Mesothelial cell of epicardium (in vitro differentiated cells): Measurements from ENCODE around the gene FBXL15. TPM values are rescaled to one million over a fixed set of nuclear protein-coding genes. Genes with fewer than 3 reads are reported as not detected.

Experiments used
- DNase-seq, 2 experiments: peaks; one replicate each; pipeline ENCODE4 v3.0.0; 2021; ENCODE audit warnings: low spot score in 2 of 2; ENCODE audit not compliant: unreplicated experiment in 2 of 2
- H3K27ac Mint-ChIP-seq: 2 replicates; pipeline ENCODE4 v1.8.0; 2021; ENCODE audit warnings: mixed read lengths
- H3K27me3 Mint-ChIP-seq: 2 replicates; pipeline ENCODE4 v1.8.0; 2021; ENCODE audit warnings: low read depth, mixed read lengths
- H3K36me3 Mint-ChIP-seq: 2 replicates; pipeline ENCODE4 v1.8.0; 2021; ENCODE audit warnings: mixed read lengths
- H3K4me1 Mint-ChIP-seq: 2 replicates; pipeline ENCODE4 v1.8.0; 2021; ENCODE audit warnings: mixed read lengths
- H3K4me3 Mint-ChIP-seq: 2 replicates; pipeline ENCODE4 v1.8.0; 2021; ENCODE audit warnings: mild to moderate bottlenecking, moderate library complexity, mixed read lengths
- H3K9me3 Mint-ChIP-seq: 2 replicates; pipeline ENCODE4 v1.8.0; 2021; ENCODE audit warnings: mixed read lengths
- CTCF ChIP-seq: fragments of 200-600 bp; sonication (generic); IDR thresholded peaks from one replicate; pipeline ENCODE4 v1.5.0; 2021; ENCODE audit warnings: antibody characterized with exemption; ENCODE audit not compliant: unreplicated experiment
- total RNA-seq: library from RNA; stranded (reverse); gene quantifications from 3 replicates; pipeline ENCODE4 v1.2.1, GENCODE V29; 2021

FBXL15 gene
- total RNA-seq, 1 donor from 2014 or later: 11.7 TPM

- no peak overlapping the region for H3K4me3 Mint-ChIP-seq
- H3K27ac Mint-ChIP-seq: no peak overlapping the region
- no peak for DNase-seq
- no peaks in the 10 kb centered on the region for H3K36me3 Mint-ChIP-seq
- TF ChIP-seq CTCF: no peak
- H3K27me3 Mint-ChIP-seq: peaks cover 5% of the 10 kb centered on the region
- peaks cover 28% of the 10 kb centered on the region for H3K4me1 Mint-ChIP-seq
- no peaks in the 10 kb centered on the region for H3K9me3 Mint-ChIP-seq
These were observed 3.5 kb downstream of the FBXL15 start for GRCh38 chr10:102424145-102424544.

GRCh38 chr10:102424916-102425315 lies 4.3 kb downstream of the FBXL15 start:
- Mint-ChIP-seq H3K27me3 (no peaks in the 10 kb centered on the region), H3K9me3 (no peaks in the 10 kb centered on the region), H3K4me3 (no peak overlapping the region)

GRCh38 chr10:102425444-102425843 lies 4.8 kb downstream of the FBXL15 start:
- Mint-ChIP-seq H3K36me3 (no peaks in the 10 kb centered on the region), H3K4me3 (no peak overlapping the region), H3K27ac (no peak overlapping the region), H3K9me3 (no peaks in the 10 kb centered on the region), H3K27me3 (no peaks in the 10 kb centered on the region), H3K4me1 (peaks cover 18% of the 10 kb centered on the region)
- TF ChIP-seq CTCF: no peak
- DNase-seq: no peak

More at GRCh38 chr10:102424916-102425315, 4.3 kb downstream of the FBXL15 start:
- H3K4me1 Mint-ChIP-seq: peaks cover 21% of the 10 kb centered on the region
- TF ChIP-seq CTCF: no peak
- no peak for DNase-seq
- H3K27ac Mint-ChIP-seq: no peak overlapping the region
- H3K36me3 Mint-ChIP-seq: no peaks in the 10 kb centered on the region

- no peak overlapping the region for H3K4me3 Mint-ChIP-seq
- H3K27me3 Mint-ChIP-seq: no peaks in the 10 kb centered on the region
- no peaks in the 10 kb centered on the region for H3K36me3 Mint-ChIP-seq
- peaks cover 16% of the 10 kb centered on the region for H3K4me1 Mint-ChIP-seq
- no peak for DNase-seq
- TF ChIP-seq CTCF: no peak
- no peak overlapping the region for H3K27ac Mint-ChIP-seq
- H3K9me3 Mint-ChIP-seq: no peaks in the 10 kb centered on the region
These were observed 6.2 kb downstream of the FBXL15 start for GRCh38 chr10:102426803-102427287.

- DNase-seq: no peak
- TF ChIP-seq CTCF: no peak
- Mint-ChIP-seq H3K27me3 (no peaks in the 10 kb centered on the region), H3K4me3 (no peak overlapping the region), H3K27ac (no peak overlapping the region), H3K4me1 (peaks cover 5% of the 10 kb centered on the region), H3K36me3 (no peaks in the 10 kb centered on the region), H3K9me3 (no peaks in the 10 kb centered on the region)
These were observed 8.8 kb downstream of the FBXL15 start for GRCh38 chr10:102429468-102429867.
